A549 (cell line): ENCODE results near the gene ATP1A3. TPM values are rescaled to one million over a fixed set of nuclear protein-coding genes. Genes with fewer than 3 reads are reported as not detected.

Experiments used
- ATAC-seq, 2 experiments: fragments of 200-7000 bp in 1 of 2; fragments of >200 bp in 1 of 2; cut with Nextera tagmentation in 1 of 2; cut with Tn5 transposase in 1 of 2; 3 replicates each; pipeline versions ENCODE4 v1.8.0 to v1.9.1; 2018 to 2020; ENCODE audit warnings: mild to moderate bottlenecking in 1 of 2, moderate library complexity in 1 of 2
- CTCF ChIA-PET: fragments of 300-600 bp; sonication (Branson Sonifier 250); formaldehyde crosslinking; extraction: SDS; loops from one replicate; lab custom pipeline; 2021; ENCODE audit warnings: antibody characterized with exemption, inconsistent platforms; lab: Yijun Ruan, JAX
- POLR2A ChIA-PET: fragments of 350-600 bp; formaldehyde crosslinking; extraction: SDS; loops from one replicate; lab custom pipeline; 2021; ENCODE audit warnings: antibody characterized with exemption, inconsistent platforms; lab: Yijun Ruan, JAX
- DNase-seq, 2 experiments: peaks; one replicate each; pipeline versions ENCODE4 v3.0.0 to v3.0.0-alpha.2; 2011 to 2016; ENCODE audit warnings: low read depth in 1 of 2, low spot score in 1 of 2
- FAIRE-seq: peaks from 2 replicates; lab custom pipeline; 2011; peaks lifted over from hg19 to GRCh38; lab: Jason Lieb, UNC
- H3K27ac ChIP-seq, 2 experiments: fragments of >200 bp; sonication (Bioruptor Twin); formaldehyde crosslinking; 3 replicates each; pipeline ENCODE4 v1.5.1; 2016 to 2017
- H3K4me1 ChIP-seq: fragments of >200 bp; sonication (Bioruptor Twin); formaldehyde crosslinking; 3 replicates; pipeline ENCODE4 v1.6.1; 2016
- H3K4me2 ChIP-seq: fragments of >200 bp; sonication (Bioruptor Twin); formaldehyde crosslinking; 3 replicates; pipeline ENCODE4 v1.6.1; 2016
- H3K4me3 ChIP-seq: fragments of >200 bp; sonication (Bioruptor Twin); formaldehyde crosslinking; 3 replicates; pipeline ENCODE4 v1.5.1; 2016
- H3K9me3 ChIP-seq: fragments of >200 bp; sonication (Bioruptor Twin); formaldehyde crosslinking; 3 replicates; pipeline ENCODE4 v1.6.1; 2016
- BCL3 ChIP-seq: fragments of >200 bp; sonication (Bioruptor Twin); formaldehyde crosslinking; IDR thresholded peaks from 3 replicates; pipeline ENCODE4 v1.6.1; 2016
- BHLHE40 ChIP-seq: IDR thresholded peaks from 2 replicates; pipeline ENCODE4 v1.6.1; 2012; ENCODE audit warnings: low read depth, low read length, inconsistent platforms
- CHD4 ChIP-seq: fragments of 200-600 bp; sonication (generic); IDR thresholded peaks from 2 replicates; pipeline ENCODE4 v1.6.1; 2016; ENCODE audit warnings: antibody characterized with exemption, mild to moderate bottlenecking, borderline replicate concordance
- EHF ChIP-seq: fragments of 250-450 bp; sonication (Bioruptor Pico); IDR thresholded peaks from 2 replicates; pipeline ENCODE4 v1.5.0; 2020; ENCODE audit warnings: mild to moderate bottlenecking
- GATA3 ChIP-seq: IDR thresholded peaks from 2 replicates; pipeline ENCODE4 v1.6.1; 2012; ENCODE audit warnings: borderline replicate concordance
- HOXA7 ChIP-seq: fragments of 250-450 bp; sonication (Bioruptor Pico); IDR thresholded peaks from 2 replicates; pipeline ENCODE4 v1.5.0; 2020; ENCODE audit warnings: mild to moderate bottlenecking, moderate library complexity
- MAFK ChIP-seq: fragments of 450-650 bp; IDR thresholded peaks from 2 replicates; pipeline ENCODE4 v1.6.1; 2014; ENCODE audit not compliant: partially characterized antibody
- MAX ChIP-seq: IDR thresholded peaks from 2 replicates; pipeline ENCODE4 v1.6.1; 2012
- NFE2L2 ChIP-seq: fragments of 150-350 bp; conservative IDR thresholded peaks from 2 replicates; pipeline ENCODE4 v1.6.1; 2014; ENCODE audit warnings: low read length
- NPAS2 ChIP-seq: fragments of 250-450 bp; sonication (Bioruptor Pico); IDR thresholded peaks from 2 replicates; pipeline ENCODE4 v1.8.0; 2022; ENCODE audit warnings: mild to moderate bottlenecking, moderate library complexity, borderline replicate concordance
- POLR2A ChIP-seq: IDR thresholded peaks from 2 replicates; pipeline ENCODE4 v1.6.1; 2012; ENCODE audit warnings: mild to moderate bottlenecking, low read length
- RCOR1 ChIP-seq: fragments of 150-350 bp; IDR thresholded peaks from 2 replicates; pipeline ENCODE4 v1.6.1; 2014; ENCODE audit warnings: antibody characterized with exemption, low read length, low read depth
- RFX5 ChIP-seq: fragments of 450-650 bp; IDR thresholded peaks from 2 replicates; pipeline ENCODE4 v1.7.1; 2014; ENCODE audit warnings: antibody characterized with exemption, mild to moderate bottlenecking, moderate library complexity
- ZFP36 ChIP-seq: fragments of 450-650 bp; IDR thresholded peaks from 2 replicates; pipeline ENCODE4 v1.6.1; 2014; ENCODE audit warnings: borderline replicate concordance; ENCODE audit not compliant: partially characterized antibody
- ZNF302 ChIP-seq: fragments of 250-450 bp; sonication (Bioruptor Pico); IDR thresholded peaks from 2 replicates; pipeline ENCODE4 v1.9.0; 2021; ENCODE audit warnings: inconsistent platforms, mild to moderate bottlenecking, moderate library complexity
- WGBS: methylation state at CpG from one replicate; pipeline ENCODE4 v1.1.6; 2017; ENCODE audit errors: missing lambda C conversion rate; 5-methylcytosine and 5-hydroxymethylcytosine counted together
- polyA plus RNA-seq, 4 experiments: library from polyadenylated mRNA; depleted of rRNA in 3 of 4; stranded (reverse); fragments of >200 nt; fragmentation: RNase III in 1 of 4; extraction: RNeasy Plus Mini Kit Qiagen cat#74134 plus additional on column Dnase treatment in 1 of 4; gene quantifications; 2 replicates in 3 of 4; 3 replicates in 1 of 4; pipeline ENCODE4 v1.2.3, GENCODE V29; 2011 to 2017
- TF ChIP-seq, protein P1 (sequence below): fragments of 450-650 bp; IDR thresholded peaks from 2 replicates; pipeline ENCODE4 v1.6.1; 2014; ENCODE audit warnings: antibody characterized with exemption

Gene ATP1A3
- polyA plus RNA-seq, 2 of the 4 experiments (the other 2 are of a cell fraction) = 0.67 to 3.7 TPM

GRCh38 chr19:41944336-41944735 is 49.7 kb downstream of the ATP1A3 start:
- Histone ChIP-seq H3K4me3 (no peak overlapping the region), H3K27ac (no peak overlapping the region), H3K4me2 (no peak overlapping the region), H3K4me1 (peaks cover 9% of the 10 kb centered on the region; the same call in 1 of the 3 replicates), H3K9me3 (no peaks in the 10 kb centered on the region)
- WGBS = 47% methylated on average over 2 of the region's 2 CpGs
- DNase-seq (no peak), FAIRE-seq (no peak), ATAC-seq (no peak)
- no peak for TF ChIP-seq HOXA7 (CRISPR knock-in tag)
- TF ChIP-seq NFE2L2 = no peak
- TF ChIP-seq EHF (CRISPR knock-in tag) = no peak
- no peak for TF ChIP-seq BCL3
- TF ChIP-seq CHD4 = no peak
- TF ChIP-seq, protein P1, sequence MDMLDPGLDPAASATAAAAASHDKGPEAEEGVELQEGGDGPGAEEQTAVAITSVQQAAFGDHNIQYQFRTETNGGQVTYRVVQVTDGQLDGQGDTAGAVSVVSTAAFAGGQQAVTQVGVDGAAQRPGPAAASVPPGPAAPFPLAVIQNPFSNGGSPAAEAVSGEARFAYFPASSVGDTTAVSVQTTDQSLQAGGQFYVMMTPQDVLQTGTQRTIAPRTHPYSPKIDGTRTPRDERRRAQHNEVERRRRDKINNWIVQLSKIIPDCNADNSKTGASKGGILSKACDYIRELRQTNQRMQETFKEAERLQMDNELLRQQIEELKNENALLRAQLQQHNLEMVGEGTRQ = no peak
- no peak for TF ChIP-seq BHLHE40
- no peak for TF ChIP-seq ZNF302 (CRISPR knock-in tag)
- TF ChIP-seq MAFK = no peak
- no peak for TF ChIP-seq ZFP36
- TF ChIP-seq RCOR1 = no peak
- POLR2A ChIA-PET = no interaction called here
- CTCF ChIA-PET = interaction anchor here (0.9 to 12.1 kb wide), 8 partner anchors 7 to 150 kb away, joined by 3 to 163 read pairs (median 31); partner anchors contain the start of gene ERFL

- DNase-seq (no peak), FAIRE-seq (no peak), ATAC-seq (no peak)
- Histone ChIP-seq H3K9me3 (no peaks in the 10 kb centered on the region), H3K4me1 (peaks cover 9% of the 10 kb centered on the region; the same call in 1 of the 3 replicates), H3K4me3 (no peak overlapping the region), H3K27ac (no peak overlapping the region), H3K4me2 (no peak overlapping the region; the same call in 2 of the 3 replicates)
- TF ChIP-seq RFX5 (no peak), NFE2L2 (no peak), NPAS2 (CRISPR knock-in tag) (no peak), GATA3 (no peak)
- ChIA-PET CTCF (interaction anchor here (1.0 to 12.1 kb wide), 7 partner anchors 11 to 139 kb away, joined by 3 to 163 read pairs (median 4); partner anchors contain the start of gene ERFL), POLR2A (interaction anchor here (0.7 to 0.8 kb wide), 2 partner anchors 19 to 49 kb away, joined by 3 read pairs; no protein-coding TSS in a partner anchor)
- WGBS = 81% methylated on average over 9 of the region's 9 CpGs
Observed at GRCh38 chr19:41941410-41942202, 52.4 kb downstream of the ATP1A3 start.

DNA sequence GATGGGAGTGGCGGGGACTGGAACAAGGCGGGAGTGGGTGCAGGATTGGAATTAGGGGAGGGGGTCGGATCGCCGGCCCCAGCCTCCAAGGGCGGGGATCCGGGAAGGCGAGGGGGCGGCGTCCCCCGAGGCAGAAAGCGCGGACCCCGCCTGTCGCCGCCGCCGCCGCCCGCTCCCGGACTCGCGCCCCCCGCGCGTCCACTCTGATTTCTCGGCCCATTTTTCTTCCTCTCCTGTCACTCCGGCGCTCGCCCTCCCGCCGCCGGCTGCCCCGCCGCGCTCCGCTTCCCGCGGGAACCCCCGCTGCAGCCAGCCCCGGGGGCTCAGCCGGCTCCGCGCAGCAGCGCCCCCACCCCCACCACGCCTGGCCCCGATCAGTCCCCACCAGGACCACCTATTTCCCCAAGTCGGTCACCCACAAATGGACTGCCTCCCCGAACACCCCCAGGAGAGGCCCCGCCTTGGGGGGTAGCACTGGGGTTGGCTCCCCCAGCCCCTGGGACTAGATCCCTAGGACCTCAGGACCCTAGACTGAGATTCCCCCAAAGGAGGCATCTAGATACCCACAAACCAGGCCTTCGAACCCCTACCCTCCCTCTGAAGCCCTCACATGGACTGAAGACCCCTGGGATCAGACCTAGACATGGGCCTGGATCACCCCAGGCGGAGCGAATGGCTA is 53.2 kb downstream of the ATP1A3 start:
- peak overlapping the region; percentile 56 for H3K4me3 ChIP-seq
- H3K4me2 ChIP-seq = peak overlapping the region; percentile 94
- ATAC-seq = no peak
- peaks cover 9% of the 10 kb centered on the region; the same call in 1 of the 3 replicates for H3K4me1 ChIP-seq
- ChIA-PET CTCF (interaction anchor here (0.8 to 8.7 kb wide), 5 partner anchors 11 to 138 kb away, joined by 3 to 97 read pairs (median 3); no protein-coding TSS in a partner anchor), POLR2A (interaction anchor here (0.7 to 1.5 kb wide), 3 partner anchors 18 to 81 kb away, joined by 3 read pairs; partner anchors contain the start of gene RPS19)
- 65% methylated on average over 50 of the region's 53 CpGs for WGBS
- DNase-seq = no peak
- no peak for FAIRE-seq
- no peaks in the 10 kb centered on the region for H3K9me3 ChIP-seq
- no peak for TF ChIP-seq POLR2A
- TF ChIP-seq MAX = 0 out of 2 replicates have a peak, but pooled peaks have one; percentile 2
- peak overlapping the region; percentile 74 to 90 for H3K27ac ChIP-seq
